HS-27A (cell line): ENCODE results near the gene PRSS53.
"Not testable (repeated sequence)": the region's sequence is repeated elsewhere in the genome, so short reads cannot be mapped to it uniquely, and the experiment has no call there.

ENCODE experiments used
- DNase-seq: peaks from one replicate; pipeline ENCODE4 v3.0.0-alpha.2; 2012; ENCODE audit warnings: low read depth, missing footprints

The PRSS53 gene

GRCh38 chr16:31088459-31089183, at the start of gene PRSS53:
TSS of gene PRSS53 (minus strand) at chr16:31088943. CDS start at chr16:31088809, 134 bp downstream.
- no peak for DNase-seq

- DNase-seq = not testable (repeated sequence)
Measured at GRCh38 chr16:31136822-31137499, 48.2 kb upstream of the PRSS53 start.

- no peak for DNase-seq
Measured at GRCh38 chr16:31136287-31136662, 47.5 kb upstream of the PRSS53 start.

GRCh38 chr16:31135535-31136286, 47.0 kb upstream of the PRSS53 start, which contains the start of gene PRSS8:
TSS of gene PRSS8 (minus strand) at chr16:31135727. CDS start at chr16:31135498, 229 bp downstream.
- no peak for DNase-seq

- DNase-seq = no peak
Measured at GRCh38 chr16:31134625-31135534, 46.1 kb upstream of the PRSS53 start.

- DNase-seq = no peak
Measured at GRCh38 chr16:31134091-31134571, 45.4 kb upstream of the PRSS53 start.

GRCh38 chr16:31133046-31133501, 44.3 kb upstream of the PRSS53 start:
- no peak for DNase-seq

DNA sequence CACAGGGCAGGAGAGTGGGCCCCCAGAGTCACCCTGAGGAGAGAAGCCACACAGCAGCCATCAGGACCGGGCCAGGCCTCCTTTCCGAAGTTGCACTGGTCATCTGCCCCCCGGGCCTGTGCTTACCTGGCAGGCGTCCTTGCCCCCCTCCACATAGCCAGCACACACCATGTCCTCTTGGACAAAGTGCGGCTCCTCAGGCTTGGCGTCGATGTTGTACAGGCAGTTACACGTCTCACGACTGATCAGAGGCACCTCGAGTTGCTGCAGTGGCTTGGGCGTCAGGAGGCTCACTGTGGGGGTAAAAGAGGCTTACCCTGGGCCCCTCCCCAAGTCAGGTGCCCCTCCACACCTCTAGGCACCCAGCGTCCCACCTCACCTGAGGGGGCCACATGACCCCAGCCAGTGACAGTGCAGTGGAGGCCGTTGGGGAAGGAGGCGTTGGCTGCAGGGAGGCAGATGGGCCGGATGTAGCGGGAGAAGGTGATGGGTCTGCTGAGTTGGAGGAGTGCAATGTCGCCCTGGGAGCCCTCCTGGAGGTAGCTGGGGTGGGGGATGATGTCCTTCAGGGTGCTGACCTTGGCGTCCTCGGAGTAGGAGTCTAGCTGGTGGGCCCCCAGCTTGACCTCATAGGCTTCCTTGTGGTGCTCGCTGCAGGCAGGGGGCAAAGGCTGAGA, 43.7 kb upstream of the PRSS53 start:
- DNase-seq = no peak

DNA sequence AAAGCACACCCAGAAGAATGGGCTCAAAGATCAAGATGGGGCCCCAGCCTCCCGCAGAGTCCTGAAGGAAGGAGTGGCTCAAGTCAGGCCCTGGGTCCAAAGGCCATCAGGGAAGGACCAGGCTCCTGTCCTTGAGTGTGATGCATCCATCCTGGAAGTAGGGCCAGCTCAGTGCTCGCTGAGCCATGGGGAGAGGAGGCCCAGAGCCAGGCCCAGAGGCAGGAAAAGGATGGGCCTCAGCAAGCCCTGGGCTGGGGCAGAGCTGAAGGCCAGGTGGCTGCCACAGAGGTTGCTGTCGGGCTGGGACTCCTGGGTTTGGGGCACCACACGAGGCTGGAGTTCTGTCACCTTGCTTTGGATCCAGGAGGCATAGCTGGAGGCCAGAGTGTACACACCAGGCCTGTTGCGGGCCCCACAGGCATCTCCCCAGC, 43.1 kb upstream of the PRSS53 start:
- no peak for DNase-seq

- DNase-seq = no peak
Measured at GRCh38 chr16:31131416-31131815, 42.7 kb upstream of the PRSS53 start.

DNA sequence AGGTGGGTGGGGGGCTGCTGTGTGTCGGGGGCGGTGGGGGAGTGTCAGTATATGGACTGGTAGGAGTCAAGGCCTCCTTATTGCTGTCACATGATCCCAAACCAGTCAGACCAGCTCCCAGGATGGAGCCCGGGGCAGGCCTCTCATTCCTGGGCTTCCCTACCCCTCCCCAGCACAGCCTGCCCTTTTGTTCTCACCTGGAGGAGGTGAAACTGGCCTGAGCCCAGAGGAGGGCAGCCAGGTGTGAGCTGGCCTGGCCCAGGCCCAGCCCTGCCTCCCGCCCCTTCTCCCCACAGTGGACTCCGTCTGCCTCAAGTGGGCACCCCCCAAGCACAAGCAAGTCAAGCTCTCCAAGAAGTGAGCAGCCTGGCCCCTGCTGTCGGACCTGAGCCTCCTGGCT, 42.2 kb upstream of the PRSS53 start:
- no peak for DNase-seq

DNA sequence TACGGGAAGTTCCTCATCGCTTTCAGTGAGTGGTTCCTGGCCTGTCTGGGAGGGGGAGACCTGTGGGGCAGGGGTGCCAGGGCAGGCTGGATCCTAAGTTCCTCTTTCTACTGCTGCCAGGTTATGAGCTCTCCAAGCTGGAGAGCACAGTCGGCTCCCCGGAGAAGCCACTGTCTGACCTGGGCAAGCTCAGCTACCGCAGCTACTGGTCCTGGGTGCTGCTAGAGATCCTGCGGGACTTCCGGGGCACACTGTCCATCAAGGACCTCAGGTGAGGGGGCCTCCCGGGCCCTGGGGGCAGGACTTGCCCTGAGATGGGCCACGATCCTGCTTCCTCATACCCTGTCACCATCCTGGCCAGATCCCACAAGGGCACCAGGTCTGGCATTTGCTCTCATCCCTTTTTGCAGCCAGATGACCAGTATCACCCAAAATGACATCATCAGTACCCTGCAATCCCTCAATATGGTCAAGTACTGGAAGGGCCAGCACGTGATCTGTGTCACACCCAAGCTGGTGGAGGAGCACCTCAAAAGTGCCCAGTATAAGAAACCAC, 41.7 kb upstream of the PRSS53 start:
- DNase-seq = no peak

DNA sequence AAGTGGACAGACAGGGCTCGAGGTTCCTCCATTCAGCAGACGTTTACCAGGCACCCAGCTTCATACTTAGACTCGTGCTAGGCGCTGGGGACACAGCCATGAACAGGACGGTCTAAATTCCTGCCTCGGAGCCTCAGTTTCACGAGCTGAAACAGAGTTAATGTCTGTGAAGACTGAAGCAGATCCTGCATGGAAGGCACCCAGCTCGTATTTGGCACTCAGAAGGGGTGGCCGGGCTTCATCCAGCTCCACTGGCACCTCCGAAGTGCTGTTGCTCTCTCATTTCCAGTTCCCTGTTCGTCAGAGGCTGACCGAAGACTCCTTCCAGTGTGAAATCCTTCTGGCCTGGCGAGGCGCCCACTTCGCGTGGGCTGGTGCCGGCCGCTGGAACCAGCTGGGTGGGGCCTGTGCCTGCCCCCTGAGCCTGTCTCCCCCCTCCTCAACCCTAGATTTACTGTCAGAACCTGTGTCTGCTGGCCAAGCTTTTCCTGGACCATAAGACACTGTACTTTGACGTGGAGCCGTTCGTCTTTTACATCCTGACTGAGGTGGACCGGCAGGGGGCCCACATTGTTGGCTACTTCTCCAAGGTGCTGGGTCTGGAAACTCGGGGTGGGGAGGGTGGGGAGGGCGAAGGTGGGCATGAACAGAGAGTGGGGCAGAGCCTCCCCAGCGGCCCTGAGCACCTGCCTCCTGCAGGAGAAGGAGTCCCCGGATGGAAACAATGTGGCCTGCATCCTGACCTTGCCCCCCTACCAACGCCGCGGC, 41.0 kb upstream of the PRSS53 start:
- no peak for DNase-seq

DNA sequence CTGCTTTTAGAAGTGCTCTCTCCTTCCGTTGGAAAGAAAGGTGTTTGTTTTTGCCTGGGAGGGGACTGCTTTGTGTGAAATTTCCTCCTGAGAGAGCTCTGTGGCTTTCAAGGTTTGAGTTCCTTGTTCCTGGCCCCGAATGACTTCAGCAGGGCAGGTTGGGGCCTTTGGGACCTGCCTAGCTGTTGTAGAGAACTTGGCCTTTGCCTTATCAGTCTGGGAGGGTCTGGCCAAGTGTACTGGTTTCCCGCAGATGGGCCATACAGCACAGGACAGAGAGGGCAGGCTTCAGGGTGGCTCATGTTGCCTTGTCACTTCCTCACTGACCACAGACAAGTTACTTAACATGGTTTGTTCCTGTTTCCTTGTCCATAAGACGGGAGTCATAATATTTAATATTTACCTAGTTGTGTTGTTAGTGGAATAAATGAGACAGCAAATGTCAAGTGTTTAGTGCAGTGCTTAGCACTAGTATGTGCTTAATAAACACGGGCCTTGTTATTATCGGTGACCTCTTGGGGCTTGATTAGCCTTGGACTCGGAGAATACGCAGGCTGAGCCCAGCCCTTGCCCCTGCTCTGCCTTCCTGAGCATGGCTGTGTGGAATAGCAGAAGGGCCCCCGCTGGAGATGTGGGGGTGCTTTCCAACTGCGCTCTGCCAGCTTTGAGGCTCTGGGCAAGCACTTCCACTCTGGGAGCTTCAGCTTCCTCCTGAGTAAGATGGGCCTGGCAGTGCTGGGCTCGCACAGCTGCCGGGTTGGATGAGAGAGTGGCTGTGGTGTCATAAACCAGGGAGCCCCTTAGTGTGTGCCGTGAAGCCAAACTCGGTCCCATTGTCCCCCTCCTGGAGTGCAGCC, 40.2 kb upstream of the PRSS53 start:
- DNase-seq = no peak

DNA sequence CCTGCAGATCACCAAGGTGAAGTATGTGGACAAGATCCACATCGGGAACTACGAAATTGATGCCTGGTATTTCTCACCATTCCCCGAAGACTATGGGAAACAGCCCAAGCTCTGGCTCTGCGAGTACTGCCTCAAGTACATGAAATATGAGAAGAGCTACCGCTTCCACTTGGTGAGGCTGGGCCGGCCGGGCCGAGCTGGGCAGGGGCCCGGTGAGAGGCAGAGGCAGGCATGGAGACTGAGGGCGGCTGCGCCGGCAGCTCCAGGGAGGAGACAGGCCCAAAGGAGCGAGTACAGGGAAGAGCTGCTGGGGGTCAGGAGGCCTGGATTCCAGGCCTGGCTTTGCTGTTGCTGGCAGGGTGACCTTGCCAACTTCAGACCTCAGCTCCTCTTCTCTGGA, 38.4 kb upstream of the PRSS53 start:
- DNase-seq = no peak

DNA sequence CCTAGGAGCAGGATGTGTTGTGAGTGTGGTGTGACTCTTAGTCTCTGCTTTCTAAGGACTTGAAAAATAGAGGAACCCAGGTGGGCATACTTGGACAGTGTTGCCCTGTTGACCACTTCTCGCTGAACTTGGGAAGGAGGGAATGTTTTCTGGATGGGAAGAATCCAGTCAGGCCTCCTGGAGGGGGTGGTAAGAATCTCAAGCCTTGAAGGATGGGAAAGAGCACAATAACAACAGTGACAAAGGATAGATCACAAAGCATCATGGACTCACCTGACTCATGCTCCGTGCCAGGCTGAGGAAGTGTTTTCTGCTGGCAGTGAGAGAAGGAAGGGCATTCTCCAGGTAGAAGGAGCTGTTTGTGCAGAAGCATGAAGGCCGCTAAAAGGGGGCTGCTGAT, 37.1 kb upstream of the PRSS53 start:
- no peak for DNase-seq

- DNase-seq = no peak
Measured at GRCh38 chr16:31120129-31120528, 31.4 kb upstream of the PRSS53 start.

DNA sequence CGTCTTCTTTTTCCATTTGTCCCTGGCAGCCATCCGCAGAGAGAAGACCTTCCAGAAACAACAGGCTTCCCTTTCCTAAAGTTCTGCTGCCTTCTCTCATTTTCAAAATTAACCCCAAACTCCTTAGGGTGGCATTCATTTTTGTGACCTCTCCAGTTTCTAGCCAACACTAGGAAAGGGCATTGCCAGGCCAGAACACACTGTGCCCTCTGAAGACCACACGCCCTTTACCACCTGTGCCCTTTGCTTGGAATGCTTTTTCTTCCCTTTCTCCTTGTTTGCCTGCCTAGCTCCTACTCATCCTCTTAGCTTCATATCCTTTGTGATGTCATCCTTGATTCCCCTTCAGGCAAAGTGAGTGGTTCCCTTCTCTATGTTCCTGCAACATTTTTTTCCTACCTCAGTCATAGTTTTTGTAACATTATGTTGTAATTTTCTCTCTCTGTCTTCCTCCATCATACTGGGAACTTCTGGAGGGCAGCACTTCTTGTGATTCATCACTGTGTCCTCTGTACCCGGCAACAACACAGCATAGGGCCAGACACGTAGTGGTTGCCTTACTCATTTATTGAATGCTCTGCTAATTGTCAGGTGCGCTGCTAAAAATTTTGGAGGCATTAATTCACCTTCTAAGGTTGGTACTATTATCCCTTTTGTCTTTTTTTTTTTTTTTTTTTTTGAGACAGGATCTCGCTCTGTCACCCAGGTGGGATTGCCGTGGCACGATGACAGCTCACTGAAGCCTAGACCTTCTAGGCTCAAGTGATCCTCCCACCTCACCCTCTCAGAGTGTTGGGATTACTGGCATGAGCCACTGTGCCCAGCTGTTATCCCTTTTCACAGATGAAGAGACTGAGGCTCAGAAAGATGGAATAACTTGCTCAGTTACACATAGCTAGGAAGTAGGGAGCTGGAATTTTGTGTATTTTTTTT, 29.7 kb upstream of the PRSS53 start:
- DNase-seq = no peak
